ENCODE data around the gene ITGB2. TPM values are rescaled to one million over a fixed set of nuclear protein-coding genes. Genes with fewer than 3 reads are reported as not detected.

The ITGB2 gene
- total RNA-seq, 6 experiments from 2014 or later = 0.19 to 0.45 (median 0.33) TPM; not detected in 3

DNA sequence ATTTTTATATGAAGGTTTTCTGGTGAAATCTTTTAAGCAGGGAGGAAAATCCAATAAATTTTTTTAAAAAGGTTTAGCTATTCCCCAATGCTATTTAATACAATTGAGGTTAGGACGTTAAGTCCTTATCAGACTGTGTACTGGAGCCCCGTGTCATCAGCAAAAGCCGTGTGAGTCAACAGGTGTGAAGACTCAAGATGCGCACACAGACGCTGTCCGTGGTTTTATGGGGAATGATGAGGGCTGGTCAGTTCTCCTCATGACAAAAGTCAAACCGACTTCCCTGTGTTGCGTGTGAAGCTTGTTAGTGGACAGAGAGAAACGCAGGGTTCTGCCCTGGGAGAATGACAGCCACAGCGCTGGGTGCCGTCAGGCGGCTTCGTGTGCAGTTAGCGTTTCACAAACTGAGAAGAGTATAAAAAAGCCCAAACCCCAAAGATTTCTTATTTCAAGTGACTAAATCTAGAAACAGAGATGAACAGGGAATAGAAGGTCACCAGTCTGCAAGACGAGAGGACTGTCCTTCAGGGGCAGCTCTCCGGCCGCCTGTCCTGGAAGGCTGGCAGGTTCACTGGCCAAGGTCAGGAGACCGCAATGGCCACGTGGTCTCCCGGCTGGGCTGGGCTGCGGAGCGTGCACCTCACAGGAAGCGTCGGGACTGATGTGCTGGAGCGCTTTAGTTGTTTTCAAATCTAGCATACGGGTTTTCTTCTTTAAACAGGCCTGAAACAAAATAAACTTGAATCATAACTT, 69.6 kb downstream of the ITGB2 start:
- no peaks in the 10 kb centered on the region; the same call in 1 of the 2 replicates for H3K27me3 Mint-ChIP-seq (ENCODE audit: insufficient read depth)
- no peak overlapping the region for H3K4me3 Mint-ChIP-seq
- no peak overlapping the region for H3K27ac Mint-ChIP-seq
- DNase-seq = no peak
- H3K4me1 Mint-ChIP-seq (ENCODE audit: low read depth) = peaks cover 9% of the 10 kb centered on the region
- TF ChIP-seq, protein P1, sequence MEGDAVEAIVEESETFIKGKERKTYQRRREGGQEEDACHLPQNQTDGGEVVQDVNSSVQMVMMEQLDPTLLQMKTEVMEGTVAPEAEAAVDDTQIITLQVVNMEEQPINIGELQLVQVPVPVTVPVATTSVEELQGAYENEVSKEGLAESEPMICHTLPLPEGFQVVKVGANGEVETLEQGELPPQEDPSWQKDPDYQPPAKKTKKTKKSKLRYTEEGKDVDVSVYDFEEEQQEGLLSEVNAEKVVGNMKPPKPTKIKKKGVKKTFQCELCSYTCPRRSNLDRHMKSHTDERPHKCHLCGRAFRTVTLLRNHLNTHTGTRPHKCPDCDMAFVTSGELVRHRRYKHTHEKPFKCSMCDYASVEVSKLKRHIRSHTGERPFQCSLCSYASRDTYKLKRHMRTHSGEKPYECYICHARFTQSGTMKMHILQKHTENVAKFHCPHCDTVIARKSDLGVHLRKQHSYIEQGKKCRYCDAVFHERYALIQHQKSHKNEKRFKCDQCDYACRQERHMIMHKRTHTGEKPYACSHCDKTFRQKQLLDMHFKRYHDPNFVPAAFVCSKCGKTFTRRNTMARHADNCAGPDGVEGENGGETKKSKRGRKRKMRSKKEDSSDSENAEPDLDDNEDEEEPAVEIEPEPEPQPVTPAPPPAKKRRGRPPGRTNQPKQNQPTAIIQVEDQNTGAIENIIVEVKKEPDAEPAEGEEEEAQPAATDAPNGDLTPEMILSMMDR (IDR thresholded peaks at IDR 0.05) = no peak
- H3K36me3 Mint-ChIP-seq (ENCODE audit: low read depth) = peaks cover 22% of the 10 kb centered on the region
- H3K9me3 Mint-ChIP-seq = no peaks in the 10 kb centered on the region

DNA sequence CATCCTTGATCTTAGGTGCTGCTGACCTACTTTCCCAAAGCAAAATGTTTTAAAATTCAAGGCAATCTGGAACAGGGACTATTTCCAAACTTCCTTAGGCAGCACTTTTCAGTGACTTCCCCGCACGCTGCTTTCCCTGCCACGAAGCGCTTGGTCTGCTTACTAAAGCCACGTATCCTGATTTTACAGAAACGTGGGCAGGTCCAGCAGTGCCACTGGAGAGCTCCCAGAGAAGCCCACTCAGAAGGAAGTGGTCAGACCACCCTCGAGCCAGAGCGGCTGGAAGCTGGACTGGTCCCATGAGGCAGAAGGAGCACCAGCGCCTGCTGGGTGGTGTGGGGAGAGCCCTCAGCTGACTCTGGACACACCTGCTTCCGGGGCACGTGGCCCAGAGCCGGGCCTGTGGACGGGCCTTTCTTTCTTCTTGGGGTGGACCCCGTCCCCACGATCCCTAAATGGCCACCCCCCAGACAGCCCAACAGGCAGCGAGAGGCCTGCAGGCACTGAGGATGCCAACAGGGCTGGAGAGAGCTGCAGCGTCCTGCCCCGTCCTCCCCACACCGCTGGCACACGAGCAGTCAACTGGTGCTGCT, 70.4 kb downstream of the ITGB2 start:
- H3K27me3 Mint-ChIP-seq (ENCODE audit: insufficient read depth) = no peaks in the 10 kb centered on the region; the same call in none of the 2 replicates
- no peak for DNase-seq
- H3K9me3 Mint-ChIP-seq = no peaks in the 10 kb centered on the region
- peaks cover 18% of the 10 kb centered on the region for H3K36me3 Mint-ChIP-seq (ENCODE audit: low read depth)
- H3K27ac Mint-ChIP-seq = no peak overlapping the region
- H3K4me3 Mint-ChIP-seq = no peak overlapping the region
- H3K4me1 Mint-ChIP-seq (ENCODE audit: low read depth) = peaks cover 10% of the 10 kb centered on the region
- TF ChIP-seq, protein P1 (IDR thresholded peaks at IDR 0.05) = no peak

DNA sequence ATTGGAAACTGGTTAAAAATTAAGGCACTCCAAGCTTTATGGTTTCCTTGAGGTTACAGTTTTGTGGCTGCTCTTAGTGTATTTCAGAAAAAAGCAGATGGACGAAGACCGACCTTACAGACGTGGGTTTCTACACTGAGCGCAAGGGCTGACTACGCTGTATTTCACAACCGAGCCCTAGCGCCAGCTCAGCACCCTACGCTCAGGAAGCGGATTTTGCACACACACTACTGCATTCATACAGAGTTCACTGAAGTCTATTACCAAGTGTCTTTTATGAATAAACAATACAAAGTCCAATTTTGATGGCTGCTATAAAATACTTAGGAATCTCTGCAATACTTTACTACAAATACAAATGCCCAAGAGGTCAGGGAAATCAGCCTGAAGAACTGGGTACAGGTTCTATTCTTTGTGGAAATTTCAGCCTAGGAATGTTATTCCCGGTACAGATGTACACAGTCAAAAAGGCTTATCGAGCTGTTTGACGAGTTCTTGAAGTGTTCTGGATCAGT, 71.0 kb downstream of the ITGB2 start:
- DNase-seq = no peak
- H3K9me3 Mint-ChIP-seq = no peaks in the 10 kb centered on the region
- H3K4me3 Mint-ChIP-seq = no peak overlapping the region
- peaks cover 18% of the 10 kb centered on the region for H3K36me3 Mint-ChIP-seq (ENCODE audit: low read depth)
- no peak overlapping the region for H3K27ac Mint-ChIP-seq
- peaks cover 10% of the 10 kb centered on the region for H3K4me1 Mint-ChIP-seq (ENCODE audit: low read depth)
- peaks cover under 1% of the 10 kb centered on the region for H3K27me3 Mint-ChIP-seq (ENCODE audit: insufficient read depth)
- TF ChIP-seq, protein P1 (IDR thresholded peaks at IDR 0.05) = no peak

DNA sequence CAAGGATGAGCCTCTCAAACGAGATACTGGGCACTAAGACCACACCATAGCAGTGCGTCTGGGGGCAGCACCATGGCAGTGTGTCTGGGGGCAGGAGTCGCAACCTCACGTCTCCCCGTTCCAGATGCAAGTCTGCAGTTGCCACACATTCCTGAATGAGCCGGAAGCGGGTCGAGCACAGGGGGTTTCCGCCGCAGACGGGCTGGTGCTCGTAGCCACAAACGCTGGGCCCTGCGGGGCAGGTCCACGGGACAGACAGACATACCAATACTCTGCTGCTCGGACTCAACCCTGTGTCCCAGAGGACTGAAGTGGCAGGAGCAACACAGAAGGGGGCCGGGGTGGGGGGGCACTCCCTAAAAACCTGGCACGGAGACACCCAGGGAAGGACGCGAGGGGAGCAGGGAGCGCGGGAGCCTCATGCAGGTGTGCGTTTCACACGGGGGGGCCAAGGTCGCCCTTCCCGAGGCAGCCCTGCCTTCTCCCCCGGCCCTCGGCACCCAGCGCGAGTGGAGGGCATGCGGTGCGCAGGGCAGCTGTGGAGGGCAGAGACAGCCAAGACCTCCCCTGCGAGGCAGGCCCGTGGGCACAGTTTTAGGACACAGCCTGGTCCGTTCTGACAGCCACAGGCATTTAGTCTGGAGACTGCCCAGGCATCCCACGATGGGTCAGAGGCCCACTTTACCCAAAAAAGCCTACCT, 71.7 kb downstream of the ITGB2 start:
- Mint-ChIP-seq H3K4me3 (no peak overlapping the region), H3K4me1 (ENCODE audit: low read depth) (peaks cover 10% of the 10 kb centered on the region), H3K9me3 (no peaks in the 10 kb centered on the region), H3K27me3 (ENCODE audit: insufficient read depth) (peaks cover 6% of the 10 kb centered on the region), H3K27ac (no peak overlapping the region), H3K36me3 (ENCODE audit: low read depth) (peaks cover 11% of the 10 kb centered on the region)
- TF ChIP-seq, protein P1 (IDR thresholded peaks at IDR 0.05) = no peak
- no peak for DNase-seq

- no peaks in the 10 kb centered on the region for H3K9me3 Mint-ChIP-seq
- no peak overlapping the region for H3K27ac Mint-ChIP-seq
- H3K36me3 Mint-ChIP-seq (ENCODE audit: low read depth) = peaks cover 4% of the 10 kb centered on the region; the same call in 1 of the 2 replicates
- TF ChIP-seq, protein P1 (IDR thresholded peaks at IDR 0.05) = no peak
- H3K27me3 Mint-ChIP-seq (ENCODE audit: insufficient read depth) = peaks cover 15% of the 10 kb centered on the region
- H3K4me3 Mint-ChIP-seq = no peak overlapping the region
- peaks cover 10% of the 10 kb centered on the region for H3K4me1 Mint-ChIP-seq (ENCODE audit: low read depth)
- no peak for DNase-seq
Measured at GRCh38 chr21:44847261-44848056, 73.2 kb downstream of the ITGB2 start.
